Measurements from ENCODE around the gene GAPDH.

GRCh38 chr12:6554168-6555017 is 20.1 kb downstream of the GAPDH start:
- TF ChIP-seq, protein P1, sequence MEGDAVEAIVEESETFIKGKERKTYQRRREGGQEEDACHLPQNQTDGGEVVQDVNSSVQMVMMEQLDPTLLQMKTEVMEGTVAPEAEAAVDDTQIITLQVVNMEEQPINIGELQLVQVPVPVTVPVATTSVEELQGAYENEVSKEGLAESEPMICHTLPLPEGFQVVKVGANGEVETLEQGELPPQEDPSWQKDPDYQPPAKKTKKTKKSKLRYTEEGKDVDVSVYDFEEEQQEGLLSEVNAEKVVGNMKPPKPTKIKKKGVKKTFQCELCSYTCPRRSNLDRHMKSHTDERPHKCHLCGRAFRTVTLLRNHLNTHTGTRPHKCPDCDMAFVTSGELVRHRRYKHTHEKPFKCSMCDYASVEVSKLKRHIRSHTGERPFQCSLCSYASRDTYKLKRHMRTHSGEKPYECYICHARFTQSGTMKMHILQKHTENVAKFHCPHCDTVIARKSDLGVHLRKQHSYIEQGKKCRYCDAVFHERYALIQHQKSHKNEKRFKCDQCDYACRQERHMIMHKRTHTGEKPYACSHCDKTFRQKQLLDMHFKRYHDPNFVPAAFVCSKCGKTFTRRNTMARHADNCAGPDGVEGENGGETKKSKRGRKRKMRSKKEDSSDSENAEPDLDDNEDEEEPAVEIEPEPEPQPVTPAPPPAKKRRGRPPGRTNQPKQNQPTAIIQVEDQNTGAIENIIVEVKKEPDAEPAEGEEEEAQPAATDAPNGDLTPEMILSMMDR (IDR thresholded peaks at IDR 0.05; ENCODE audit: insufficient read depth, low read depth, low read length), result peak; percentile 55
- TF ChIP-seq EZH2 (IDR thresholded peaks at IDR 0.05; ENCODE audit: insufficient read depth, low read length), result no peak

Measured in astrocyte (in vitro differentiated cells and primary cell).